GM19023 (cell line): ENCODE data around the gene SH3BGRL2.
"Not testable (repeated sequence)": the region's sequence is repeated elsewhere in the genome, so short reads cannot be mapped to it uniquely, and the experiment has no call there.

ENCODE experiments used
- ATAC-seq: cut with Tn5 transposase; IDR thresholded peaks from one replicate; pipeline ENCODE4 v1.9.1; 2021; ENCODE audit warnings: mild to moderate bottlenecking, moderate library complexity; ENCODE audit not compliant: unreplicated experiment

The SH3BGRL2 gene

DNA sequence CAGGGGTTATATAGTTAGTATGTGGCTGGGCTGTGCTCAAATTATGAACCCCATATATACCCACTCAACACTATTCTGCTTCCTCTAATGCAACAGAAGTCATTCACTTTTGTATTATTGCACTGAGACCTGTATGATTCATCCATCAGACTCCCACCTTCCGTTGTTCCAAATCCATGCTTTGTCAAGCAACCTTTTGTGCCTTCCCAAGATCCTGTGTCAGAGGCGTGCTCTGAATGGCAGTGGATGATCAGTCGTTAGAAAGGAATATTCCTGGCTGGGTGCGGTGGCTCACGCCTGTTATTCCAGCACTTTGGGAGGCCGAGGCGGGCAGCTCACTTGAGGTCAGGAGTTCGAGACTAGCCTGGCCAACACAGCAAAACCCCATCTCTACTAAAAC lies 103.2 kb downstream of the SH3BGRL2 start:
- ATAC-seq = no peak

DNA sequence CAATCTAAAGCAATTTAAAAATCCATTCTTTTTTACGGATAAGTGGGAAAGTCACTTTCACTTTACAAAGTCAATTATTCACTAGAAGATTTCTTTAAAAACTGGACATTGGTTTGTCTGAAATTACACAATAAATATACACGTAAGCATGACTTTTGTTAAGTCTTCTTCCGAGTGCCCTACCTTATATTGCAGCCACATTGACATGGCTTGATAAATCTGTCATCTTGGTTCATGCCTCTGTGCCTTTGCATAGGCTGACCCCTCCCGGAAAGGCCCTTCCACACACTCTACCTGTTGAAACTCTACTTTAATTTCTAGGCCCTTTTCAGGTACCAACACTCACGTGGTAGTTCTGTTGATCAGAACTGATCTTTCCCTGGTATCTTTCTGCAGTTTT lies 104.1 kb downstream of the SH3BGRL2 start:
- ATAC-seq = no peak

DNA sequence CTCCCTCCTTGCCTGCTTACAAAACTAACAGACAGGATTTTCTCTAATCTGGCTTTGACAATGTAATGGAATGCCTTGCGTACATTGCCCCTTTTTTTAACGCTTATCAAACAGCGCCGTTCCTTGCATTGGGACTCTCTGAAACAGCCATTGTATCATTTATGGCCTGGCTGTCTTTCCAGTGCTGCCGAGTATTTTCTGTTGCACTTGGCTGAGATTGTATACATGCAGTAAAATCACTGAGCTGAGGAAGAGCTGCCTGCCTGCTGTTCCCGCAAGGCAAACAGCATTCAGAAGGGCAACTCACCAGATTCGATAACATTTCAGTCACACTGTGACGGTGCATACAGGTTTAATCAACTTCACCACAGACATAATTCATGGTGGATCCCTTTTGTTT lies 106.0 kb downstream of the SH3BGRL2 start:
- no peak for ATAC-seq

DNA sequence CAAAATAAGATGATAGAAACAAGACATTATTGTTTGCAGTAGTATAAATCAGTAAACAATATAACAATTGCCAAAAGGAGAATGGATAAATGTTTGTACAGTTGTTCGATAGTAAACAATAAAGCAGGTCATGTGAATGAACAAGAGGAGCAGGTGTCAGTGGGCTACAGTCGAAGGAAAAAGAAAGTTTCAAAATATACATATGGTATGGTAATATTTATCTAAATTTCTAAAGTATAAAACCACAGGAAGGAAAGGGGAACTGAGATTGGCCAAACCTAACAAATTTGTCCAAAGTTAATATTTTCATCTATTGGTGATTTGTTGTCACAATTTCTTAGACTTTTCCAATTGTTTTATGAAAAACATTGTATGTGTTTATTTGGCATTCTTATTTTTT lies 110.9 kb downstream of the SH3BGRL2 start:
- ATAC-seq = no peak

DNA sequence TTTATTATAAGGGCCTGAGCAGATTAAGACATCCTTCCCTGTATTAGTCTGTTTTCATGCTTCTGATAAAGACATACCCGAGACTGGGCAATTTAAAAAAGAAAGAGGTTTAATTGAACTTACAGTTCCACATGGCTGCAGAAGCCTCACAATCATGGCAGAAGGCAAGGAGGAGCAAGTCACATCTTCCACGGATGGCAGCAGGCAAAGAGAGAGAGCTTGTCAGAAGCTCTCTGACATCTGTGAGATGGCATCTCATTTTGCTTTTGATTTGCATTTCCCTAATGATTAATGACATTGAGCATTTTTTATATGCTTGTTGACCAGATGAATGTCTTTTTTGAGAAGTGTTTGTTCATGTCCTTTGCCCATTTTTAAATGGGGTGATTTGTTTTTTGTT lies 114.2 kb downstream of the SH3BGRL2 start:
- ATAC-seq = not testable (repeated sequence)

DNA sequence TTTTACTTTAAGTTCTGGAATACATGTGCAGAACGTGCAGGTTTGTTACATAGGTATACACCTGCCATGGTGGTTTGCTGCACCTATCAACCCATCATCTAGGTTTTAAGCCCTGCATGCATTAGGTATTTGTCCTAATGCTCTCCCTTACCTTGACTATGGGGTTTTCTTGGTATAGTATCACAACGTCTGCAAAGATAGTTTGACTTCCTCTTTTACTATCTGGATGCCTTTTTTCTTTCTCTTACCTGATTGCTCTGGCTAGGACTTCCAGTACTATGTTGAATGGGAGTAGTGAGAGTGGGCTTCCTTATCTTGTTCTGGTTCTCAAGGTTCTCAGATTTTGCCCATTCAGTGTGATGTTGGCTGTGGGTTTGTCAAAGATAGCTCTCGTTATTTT lies 115.2 kb downstream of the SH3BGRL2 start:
- ATAC-seq = not testable (repeated sequence)

- no peak for ATAC-seq
Observed at GRCh38 chr6:79750806-79751205, 119.7 kb downstream of the SH3BGRL2 start.
